ENCODE results near the gene PPP6R3. TPM values are rescaled to one million over a fixed set of nuclear protein-coding genes. Genes with fewer than 3 reads are reported as not detected.

Gene PPP6R3
- total RNA-seq, 4 donors from 2014 or later: 90.7 to 253 (median 164) TPM

DNA sequence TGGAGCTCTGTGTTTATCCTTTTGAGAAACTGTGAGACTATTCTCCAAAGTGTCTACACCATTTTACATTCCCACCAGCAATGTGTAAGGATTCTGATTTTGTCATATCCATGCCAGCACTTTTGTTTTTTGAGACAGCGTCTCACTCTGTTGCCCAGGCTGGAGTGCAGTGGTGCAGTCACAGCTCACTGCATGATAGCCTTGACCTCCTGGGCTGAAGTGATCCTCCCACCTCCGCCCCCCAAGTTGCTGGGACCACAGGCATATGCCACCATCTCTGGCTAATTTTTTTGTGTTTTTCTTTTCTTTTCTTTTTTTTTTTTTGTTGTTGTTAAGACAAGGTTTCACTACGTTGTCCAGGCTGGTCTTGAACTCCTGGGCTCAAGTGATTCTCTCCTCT is 35.3 kb downstream of the PPP6R3 start:
- H3K36me3 ChIP-seq: no peaks in the 10 kb centered on the region
- no peaks in the 10 kb centered on the region for H3K27me3 ChIP-seq
- TF ChIP-seq POLR2A (IDR thresholded peaks at IDR 0.05): no peak
- TF ChIP-seq, protein P1, sequence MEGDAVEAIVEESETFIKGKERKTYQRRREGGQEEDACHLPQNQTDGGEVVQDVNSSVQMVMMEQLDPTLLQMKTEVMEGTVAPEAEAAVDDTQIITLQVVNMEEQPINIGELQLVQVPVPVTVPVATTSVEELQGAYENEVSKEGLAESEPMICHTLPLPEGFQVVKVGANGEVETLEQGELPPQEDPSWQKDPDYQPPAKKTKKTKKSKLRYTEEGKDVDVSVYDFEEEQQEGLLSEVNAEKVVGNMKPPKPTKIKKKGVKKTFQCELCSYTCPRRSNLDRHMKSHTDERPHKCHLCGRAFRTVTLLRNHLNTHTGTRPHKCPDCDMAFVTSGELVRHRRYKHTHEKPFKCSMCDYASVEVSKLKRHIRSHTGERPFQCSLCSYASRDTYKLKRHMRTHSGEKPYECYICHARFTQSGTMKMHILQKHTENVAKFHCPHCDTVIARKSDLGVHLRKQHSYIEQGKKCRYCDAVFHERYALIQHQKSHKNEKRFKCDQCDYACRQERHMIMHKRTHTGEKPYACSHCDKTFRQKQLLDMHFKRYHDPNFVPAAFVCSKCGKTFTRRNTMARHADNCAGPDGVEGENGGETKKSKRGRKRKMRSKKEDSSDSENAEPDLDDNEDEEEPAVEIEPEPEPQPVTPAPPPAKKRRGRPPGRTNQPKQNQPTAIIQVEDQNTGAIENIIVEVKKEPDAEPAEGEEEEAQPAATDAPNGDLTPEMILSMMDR (IDR thresholded peaks at IDR 0.05): no peak
- intact Hi-C loops (cut with DNase I; ENCODE audit: low total_unique reads): no loop called here
- no peak for DNase-seq
- no peak overlapping the region for H3K4me3 ChIP-seq
- H3K27ac ChIP-seq: no peak overlapping the region
- H3K4me1 ChIP-seq: peaks cover 3 to 17% of the 10 kb centered on the region in 2 donors
- H3K9me3 ChIP-seq: no peaks in the 10 kb centered on the region

DNA sequence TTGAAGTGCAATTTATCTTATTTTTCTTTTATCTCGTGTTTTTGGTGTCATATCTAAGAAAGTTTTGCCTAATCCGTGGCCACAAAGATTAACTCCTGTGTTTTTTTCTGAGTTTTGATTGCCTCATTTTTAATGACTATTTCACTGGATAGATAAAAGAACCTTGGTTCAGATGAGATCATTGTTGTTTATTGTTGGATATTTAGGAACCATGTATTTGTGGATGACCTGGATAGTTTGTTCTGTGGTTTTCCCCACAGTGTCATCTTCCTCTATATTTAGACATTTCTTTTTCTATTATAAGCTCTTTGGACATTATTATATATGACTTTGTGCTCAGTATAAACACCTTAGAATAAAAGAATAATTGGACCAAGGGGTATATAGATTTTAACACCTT is 37.2 kb downstream of the PPP6R3 start:
- H3K4me1 ChIP-seq: peaks cover 3 to 22% of the 10 kb centered on the region in 2 donors
- H3K27me3 ChIP-seq: no peaks in the 10 kb centered on the region
- H3K27ac ChIP-seq: peak overlapping the region in 1 of 2 donors; percentile 35
- DNase-seq: no peak
- no peak for TF ChIP-seq POLR2A (IDR thresholded peaks at IDR 0.05)
- TF ChIP-seq, protein P1 (IDR thresholded peaks at IDR 0.05): no peak
- no peak overlapping the region for H3K4me3 ChIP-seq
- intact Hi-C loops (cut with DNase I; ENCODE audit: low total_unique reads): no loop called here
- H3K9me3 ChIP-seq: no peaks in the 10 kb centered on the region
- no peaks in the 10 kb centered on the region for H3K36me3 ChIP-seq

DNA sequence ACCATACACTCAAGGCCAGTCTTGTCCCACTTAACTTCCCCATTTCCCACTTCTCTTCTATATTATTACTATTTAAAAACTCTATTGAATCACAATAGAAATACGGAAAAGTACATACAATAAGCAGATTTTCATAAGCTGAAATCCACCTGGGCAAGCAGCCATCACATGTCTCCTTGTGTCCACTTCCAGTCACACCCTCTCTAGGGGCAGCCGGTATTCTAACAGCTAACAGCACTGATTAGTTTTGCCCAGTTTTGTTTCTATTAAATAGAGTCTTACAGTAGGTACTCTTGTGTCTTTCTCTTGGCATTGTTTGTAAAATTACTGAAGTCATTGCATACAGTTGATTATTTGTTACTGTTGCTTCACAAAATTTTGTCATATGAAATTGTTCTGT is 37.8 kb downstream of the PPP6R3 start:
- Histone ChIP-seq H3K36me3 (no peaks in the 10 kb centered on the region), H3K27ac (peak overlapping the region in 1 of 2 donors; percentile 35), H3K4me3 (no peak overlapping the region), H3K9me3 (no peaks in the 10 kb centered on the region), H3K27me3 (no peaks in the 10 kb centered on the region), H3K4me1 (peaks cover 3 to 22% of the 10 kb centered on the region in 2 donors)
- intact Hi-C loops (cut with DNase I; ENCODE audit: low total_unique reads): no loop called here
- no peak for TF ChIP-seq POLR2A (IDR thresholded peaks at IDR 0.05)
- TF ChIP-seq, protein P1 (IDR thresholded peaks at IDR 0.05): no peak
- no peak for DNase-seq

DNA sequence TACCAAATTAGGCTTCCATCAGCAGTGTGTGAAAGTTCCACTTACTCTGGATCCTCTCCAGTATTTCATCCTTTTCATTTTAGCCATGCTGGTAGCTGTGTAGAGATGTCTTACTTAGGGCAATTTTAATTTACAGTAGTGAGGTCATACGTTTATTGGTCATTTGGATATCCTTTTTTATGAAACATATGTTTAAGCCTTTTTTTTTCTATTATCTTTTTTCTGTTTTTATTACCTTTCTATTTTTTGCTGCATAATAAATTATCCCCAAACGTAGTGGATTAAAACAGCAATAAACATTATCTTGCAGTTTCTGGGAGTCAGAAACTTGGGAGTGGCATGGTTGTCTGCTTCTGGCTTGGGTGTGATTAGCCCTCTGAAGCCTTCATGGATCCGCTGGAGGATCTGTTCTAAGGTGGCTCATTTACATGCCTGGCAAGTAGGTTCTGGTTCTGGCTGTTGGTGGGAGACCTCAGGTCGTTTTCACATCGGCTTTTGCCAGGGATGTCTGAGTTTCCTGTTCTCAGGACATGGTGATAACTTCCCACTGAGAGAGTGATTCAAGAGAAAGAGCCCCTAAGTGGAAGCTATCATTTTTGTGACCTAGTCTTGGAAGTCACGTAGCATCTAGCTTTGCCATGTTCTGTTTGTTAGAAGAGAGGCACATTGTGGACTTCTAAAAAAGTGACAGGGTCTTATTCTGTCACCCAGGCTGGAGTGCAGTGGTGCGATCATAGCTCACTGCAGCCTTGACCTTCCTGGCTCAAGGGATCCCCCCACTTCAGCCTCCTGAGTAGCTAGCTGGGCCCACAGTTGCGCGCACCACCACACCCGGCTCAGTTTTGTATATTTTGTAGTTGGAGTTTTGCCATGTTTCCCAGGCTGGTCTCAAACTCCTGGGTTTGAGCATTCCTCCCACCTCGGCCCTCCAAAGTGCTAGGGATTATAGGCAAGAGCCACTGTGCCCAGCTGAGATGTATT is 38.6 kb downstream of the PPP6R3 start:
- Histone ChIP-seq H3K36me3 (no peaks in the 10 kb centered on the region), H3K27me3 (no peaks in the 10 kb centered on the region), H3K4me3 (no peak overlapping the region), H3K27ac (peak overlapping the region in 1 of 2 donors; percentile 35), H3K4me1 (peaks cover 3 to 22% of the 10 kb centered on the region in 2 donors), H3K9me3 (no peaks in the 10 kb centered on the region)
- intact Hi-C loops (cut with DNase I; ENCODE audit: low total_unique reads): no loop called here
- TF ChIP-seq, protein P1 (IDR thresholded peaks at IDR 0.05): no peak
- TF ChIP-seq POLR2A (IDR thresholded peaks at IDR 0.05): no peak
- no peak for DNase-seq

DNA sequence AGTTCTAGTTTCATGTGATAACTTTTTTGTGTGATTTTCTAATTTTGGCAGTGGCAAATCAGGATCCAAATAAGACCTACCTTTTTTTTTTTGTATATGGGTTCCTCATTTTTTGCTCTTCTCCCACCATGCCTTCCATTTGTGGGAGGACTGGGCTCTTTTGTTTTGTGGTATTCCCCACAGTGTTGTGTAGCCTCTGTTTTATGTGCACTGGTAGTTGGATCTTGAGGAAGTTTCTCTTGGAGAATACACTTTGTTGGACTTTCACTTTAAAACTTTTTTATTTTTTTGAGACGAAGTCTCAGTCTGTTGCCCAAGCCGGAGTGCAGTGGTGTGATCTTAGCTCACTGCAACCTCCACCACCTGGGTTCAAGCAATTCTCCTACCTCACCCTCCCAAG is 39.7 kb downstream of the PPP6R3 start:
- Histone ChIP-seq H3K27me3 (no peaks in the 10 kb centered on the region), H3K4me1 (peaks cover 3 to 24% of the 10 kb centered on the region in 2 donors), H3K36me3 (no peaks in the 10 kb centered on the region), H3K27ac (no peak overlapping the region), H3K9me3 (no peaks in the 10 kb centered on the region), H3K4me3 (no peak overlapping the region)
- no peak for DNase-seq
- intact Hi-C loops (cut with DNase I; ENCODE audit: low total_unique reads): no loop called here
- TF ChIP-seq, protein P1 (IDR thresholded peaks at IDR 0.05): no peak

All from uterus (tissue), 4 donors.